Measurements from ENCODE around the gene FAM83D. TPM values are rescaled to one million over a fixed set of nuclear protein-coding genes. Genes with fewer than 3 reads are reported as not detected.

Gene FAM83D
- total and polyA plus RNA-seq, 2 of the 8 experiments (the other 6 are each of a cell fraction or from before 2014, with no cell fraction given): 60.9 to 62.6 TPM

GRCh38 chr20:38968090-38968489 lies 41.9 kb downstream of the FAM83D start (continued):
- no peak for TF ChIP-seq CHD7 (IDR thresholded peaks at IDR 0.05; ENCODE audit: insufficient replicate concordance, low read length)
- no peak for TF ChIP-seq JUND (IDR thresholded peaks at IDR 0.05; ENCODE audit: low read length)
- TF ChIP-seq ASH2L (IDR thresholded peaks at IDR 0.05; ENCODE audit: low read length): no peak
- TF ChIP-seq SP2 (IDR thresholded peaks at IDR 0.05; ENCODE audit: low read length): no peak
- TF ChIP-seq SIRT6 (IDR thresholded peaks at IDR 0.05; ENCODE audit: low read length): no peak
- TF ChIP-seq HDAC6 (IDR thresholded peaks at IDR 0.05; ENCODE audit: low read depth, low read length): no peak
- no peak for TF ChIP-seq SUZ12 (IDR thresholded peaks at IDR 0.05; ENCODE audit: low read length)
- no peak for TF ChIP-seq GTF2F1 (IDR thresholded peaks at IDR 0.05; ENCODE audit: borderline replicate concordance, low read depth, low read length)
- no peak for TF ChIP-seq TCF12 (IDR thresholded peaks at IDR 0.05; ENCODE audit: low read depth, low read length)
- no peak for TF ChIP-seq BCL11A (IDR thresholded peaks at IDR 0.05; ENCODE audit: low read depth in 2 of 2, low read length in 2 of 2)
- TF ChIP-seq, protein P1, sequence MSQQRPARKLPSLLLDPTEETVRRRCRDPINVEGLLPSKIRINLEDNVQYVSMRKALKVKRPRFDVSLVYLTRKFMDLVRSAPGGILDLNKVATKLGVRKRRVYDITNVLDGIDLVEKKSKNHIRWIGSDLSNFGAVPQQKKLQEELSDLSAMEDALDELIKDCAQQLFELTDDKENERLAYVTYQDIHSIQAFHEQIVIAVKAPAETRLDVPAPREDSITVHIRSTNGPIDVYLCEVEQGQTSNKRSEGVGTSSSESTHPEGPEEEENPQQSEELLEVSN (IDR thresholded peaks at IDR 0.05): no peak
- TF ChIP-seq, protein P2, sequence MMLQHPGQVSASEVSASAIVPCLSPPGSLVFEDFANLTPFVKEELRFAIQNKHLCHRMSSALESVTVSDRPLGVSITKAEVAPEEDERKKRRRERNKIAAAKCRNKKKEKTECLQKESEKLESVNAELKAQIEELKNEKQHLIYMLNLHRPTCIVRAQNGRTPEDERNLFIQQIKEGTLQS (IDR thresholded peaks at IDR 0.05; ENCODE audit: insufficient read depth, low read depth, low read length): no peak
